Ishikawa (cell line): Measurements from ENCODE around the gene ZFAND3.

Source experiments
- CEBPB ChIP-seq: IDR thresholded peaks from 2 replicates; pipeline ENCODE4 v1.6.1; 2012
- CREB1 ChIP-seq: IDR thresholded peaks from 2 replicates; pipeline ENCODE4 v1.6.1; 2012; ENCODE audit warnings: low read depth
- EGR1 ChIP-seq: IDR thresholded peaks from 2 replicates; pipeline ENCODE4 v1.6.1; 2012
- EP300 ChIP-seq: IDR thresholded peaks from 2 replicates; pipeline ENCODE4 v1.6.1; 2012; ENCODE audit warnings: borderline replicate concordance
- FOXM1 ChIP-seq: IDR thresholded peaks from 2 replicates; pipeline ENCODE4 v1.6.1; 2012; ENCODE audit warnings: low read depth, borderline replicate concordance
- NFIC ChIP-seq: IDR thresholded peaks from 2 replicates; pipeline ENCODE4 v1.6.1; 2012
- RAD21 ChIP-seq: IDR thresholded peaks from 2 replicates; pipeline ENCODE4 v1.6.1; 2012; ENCODE audit warnings: low read depth
- TAF1 ChIP-seq: IDR thresholded peaks from 2 replicates; pipeline ENCODE4 v1.6.1; 2012; ENCODE audit warnings: low read depth, mild to moderate bottlenecking
- TCF12 ChIP-seq: IDR thresholded peaks from 2 replicates; pipeline ENCODE4 v1.6.1; 2012; ENCODE audit warnings: low read depth
- TEAD4 ChIP-seq: IDR thresholded peaks from 2 replicates; pipeline ENCODE4 v1.6.1; 2012
- YY1 ChIP-seq: IDR thresholded peaks from 2 replicates; pipeline ENCODE4 v1.6.1; 2012; ENCODE audit warnings: low read depth
- TF ChIP-seq, protein P1 (sequence below): IDR thresholded peaks from 2 replicates; pipeline ENCODE4 v1.6.1; 2012
- TF ChIP-seq, protein P2 (sequence below): IDR thresholded peaks from 2 replicates; pipeline ENCODE4 v1.6.1; 2012; ENCODE audit warnings: low read depth, mild to moderate bottlenecking
- TF ChIP-seq, protein P3 (sequence below): IDR thresholded peaks from 2 replicates; pipeline ENCODE4 v1.6.1; 2012

DNA sequence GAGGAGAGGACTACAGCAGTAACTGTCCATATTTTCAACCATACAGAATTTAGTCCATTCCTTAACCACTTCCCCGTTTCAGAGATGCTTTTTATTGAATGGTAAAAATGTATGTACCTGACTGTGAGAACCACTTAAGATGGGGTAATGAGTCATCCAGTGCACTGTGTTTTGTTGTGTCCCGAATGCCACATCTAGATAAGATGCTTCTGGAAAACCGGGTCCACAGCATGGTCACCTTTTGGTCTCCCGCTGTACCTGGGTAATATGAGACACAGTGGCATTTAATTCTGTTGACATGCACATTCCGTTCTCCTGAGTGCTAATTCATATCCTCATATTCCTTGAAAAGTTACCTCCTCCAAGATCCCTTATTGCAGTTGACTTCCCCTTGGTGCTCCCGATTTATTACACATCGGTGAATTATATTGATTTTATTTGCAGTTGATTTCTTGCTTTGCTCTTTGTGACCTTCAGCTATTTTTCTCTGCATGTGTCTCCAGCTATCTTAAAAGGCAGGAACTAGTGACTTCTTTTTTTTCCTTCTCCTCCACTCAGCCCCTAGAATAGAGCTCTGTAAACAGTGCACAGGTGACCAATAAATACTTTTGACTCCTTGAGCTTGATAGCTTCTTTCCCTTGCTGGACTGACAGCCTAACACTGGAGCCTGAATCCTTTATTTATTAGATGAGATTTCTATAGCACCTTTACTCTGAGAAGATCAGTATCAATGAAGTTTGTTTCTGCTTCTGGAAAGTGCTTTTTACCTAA is 314.6 kb downstream of the ZFAND3 start:
- TF ChIP-seq CEBPB, result no peak
- no peak for TF ChIP-seq CREB1
- no peak for TF ChIP-seq EP300
- no peak for TF ChIP-seq TAF1
- TF ChIP-seq NFIC, result no peak
- no peak for TF ChIP-seq FOXM1
- no peak for TF ChIP-seq EGR1
- TF ChIP-seq, protein P1, sequence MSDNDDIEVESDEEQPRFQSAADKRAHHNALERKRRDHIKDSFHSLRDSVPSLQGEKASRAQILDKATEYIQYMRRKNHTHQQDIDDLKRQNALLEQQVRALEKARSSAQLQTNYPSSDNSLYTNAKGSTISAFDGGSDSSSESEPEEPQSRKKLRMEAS, result no peak
- TF ChIP-seq TCF12, result no peak
- TF ChIP-seq RAD21, result 0 out of 2 replicates have a peak, but pooled peaks have one; percentile 2
- TF ChIP-seq, protein P2, sequence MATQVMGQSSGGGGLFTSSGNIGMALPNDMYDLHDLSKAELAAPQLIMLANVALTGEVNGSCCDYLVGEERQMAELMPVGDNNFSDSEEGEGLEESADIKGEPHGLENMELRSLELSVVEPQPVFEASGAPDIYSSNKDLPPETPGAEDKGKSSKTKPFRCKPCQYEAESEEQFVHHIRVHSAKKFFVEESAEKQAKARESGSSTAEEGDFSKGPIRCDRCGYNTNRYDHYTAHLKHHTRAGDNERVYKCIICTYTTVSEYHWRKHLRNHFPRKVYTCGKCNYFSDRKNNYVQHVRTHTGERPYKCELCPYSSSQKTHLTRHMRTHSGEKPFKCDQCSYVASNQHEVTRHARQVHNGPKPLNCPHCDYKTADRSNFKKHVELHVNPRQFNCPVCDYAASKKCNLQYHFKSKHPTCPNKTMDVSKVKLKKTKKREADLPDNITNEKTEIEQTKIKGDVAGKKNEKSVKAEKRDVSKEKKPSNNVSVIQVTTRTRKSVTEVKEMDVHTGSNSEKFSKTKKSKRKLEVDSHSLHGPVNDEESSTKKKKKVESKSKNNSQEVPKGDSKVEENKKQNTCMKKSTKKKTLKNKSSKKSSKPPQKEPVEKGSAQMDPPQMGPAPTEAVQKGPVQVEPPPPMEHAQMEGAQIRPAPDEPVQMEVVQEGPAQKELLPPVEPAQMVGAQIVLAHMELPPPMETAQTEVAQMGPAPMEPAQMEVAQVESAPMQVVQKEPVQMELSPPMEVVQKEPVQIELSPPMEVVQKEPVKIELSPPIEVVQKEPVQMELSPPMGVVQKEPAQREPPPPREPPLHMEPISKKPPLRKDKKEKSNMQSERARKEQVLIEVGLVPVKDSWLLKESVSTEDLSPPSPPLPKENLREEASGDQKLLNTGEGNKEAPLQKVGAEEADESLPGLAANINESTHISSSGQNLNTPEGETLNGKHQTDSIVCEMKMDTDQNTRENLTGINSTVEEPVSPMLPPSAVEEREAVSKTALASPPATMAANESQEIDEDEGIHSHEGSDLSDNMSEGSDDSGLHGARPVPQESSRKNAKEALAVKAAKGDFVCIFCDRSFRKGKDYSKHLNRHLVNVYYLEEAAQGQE, result no peak
- TF ChIP-seq TEAD4, result no peak
- TF ChIP-seq, protein P3, sequence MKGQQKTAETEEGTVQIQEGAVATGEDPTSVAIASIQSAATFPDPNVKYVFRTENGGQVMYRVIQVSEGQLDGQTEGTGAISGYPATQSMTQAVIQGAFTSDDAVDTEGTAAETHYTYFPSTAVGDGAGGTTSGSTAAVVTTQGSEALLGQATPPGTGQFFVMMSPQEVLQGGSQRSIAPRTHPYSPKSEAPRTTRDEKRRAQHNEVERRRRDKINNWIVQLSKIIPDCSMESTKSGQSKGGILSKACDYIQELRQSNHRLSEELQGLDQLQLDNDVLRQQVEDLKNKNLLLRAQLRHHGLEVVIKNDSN, result no peak
- no peak for TF ChIP-seq YY1
